Astrocyte (in vitro differentiated cells and primary cell): Measurements from ENCODE around the gene EVI5L. TPM values are rescaled to one million over a fixed set of nuclear protein-coding genes. Genes with fewer than 3 reads are reported as not detected.

Source experiments
- DNase-seq: peaks from one replicate; pipeline ENCODE4 v3.0.0-alpha.2; 2010; ENCODE audit warnings: low read depth
- FAIRE-seq: peaks from 2 replicates; lab custom pipeline; 2011; peaks lifted over from hg19 to GRCh38; lab: Jason Lieb, UNC
- H2AFZ ChIP-seq: 2 replicates; pipeline ENCODE4 v1.6.0; 2012; ENCODE audit warnings: low read depth, low read length, inconsistent platforms
- H3K27ac ChIP-seq: 2 replicates; pipeline ENCODE4 v1.5.1; 2011; ENCODE audit warnings: low read depth, low read length, inconsistent platforms
- H3K27me3 ChIP-seq: 2 replicates; pipeline ENCODE4 v1.6.0; 2011; ENCODE audit warnings: low read length, inconsistent platforms; ENCODE audit not compliant: insufficient read depth
- H3K36me3 ChIP-seq: 2 replicates; pipeline ENCODE4 v1.5.1; 2011; ENCODE audit warnings: low read length, inconsistent platforms; ENCODE audit not compliant: insufficient read depth
- H3K4me1 ChIP-seq: 2 replicates; pipeline ENCODE4 v1.5.1; 2011; ENCODE audit warnings: low read length, inconsistent platforms; ENCODE audit not compliant: insufficient read depth
- H3K4me2 ChIP-seq: 2 replicates; pipeline ENCODE4 v1.6.0; 2012; ENCODE audit warnings: low read length, inconsistent platforms
- H3K4me3 ChIP-seq: 2 replicates; pipeline ENCODE4 v1.5.1; 2011; ENCODE audit warnings: low read depth, mild to moderate bottlenecking, low read length, inconsistent platforms; ENCODE audit not compliant: insufficient read depth
- H3K79me2 ChIP-seq: 2 replicates; pipeline ENCODE4 v1.6.0; 2012; ENCODE audit warnings: mild to moderate bottlenecking, low read length, inconsistent platforms; ENCODE audit not compliant: insufficient read depth
- H3K9ac ChIP-seq: 2 replicates; pipeline ENCODE4 v1.6.0; 2012; ENCODE audit warnings: mild to moderate bottlenecking, low read length, inconsistent platforms
- H3K9me3 ChIP-seq: 2 replicates; pipeline ENCODE4 v1.5.1; 2012; ENCODE audit warnings: low read depth, mild to moderate bottlenecking, low read length, inconsistent platforms; ENCODE audit not compliant: insufficient read depth
- H4K20me1 ChIP-seq: 2 replicates; pipeline ENCODE4 v1.6.0; 2012; ENCODE audit warnings: low read length, inconsistent platforms; ENCODE audit not compliant: insufficient read depth
- H3K27ac Mint-ChIP-seq: one replicate; pipeline ENCODE4 v1.8.0; 2021; ENCODE audit warnings: mild to moderate bottlenecking, mixed read lengths; ENCODE audit not compliant: unreplicated experiment
- H3K27me3 Mint-ChIP-seq: one replicate; pipeline ENCODE4 v1.8.0; 2021; ENCODE audit warnings: low read depth, mixed read lengths; ENCODE audit not compliant: unreplicated experiment
- H3K36me3 Mint-ChIP-seq: one replicate; pipeline ENCODE4 v1.8.0; 2021; ENCODE audit warnings: low read depth, mixed read lengths; ENCODE audit not compliant: unreplicated experiment
- H3K4me1 Mint-ChIP-seq: one replicate; pipeline ENCODE4 v1.8.0; 2021; ENCODE audit warnings: low read depth, mixed read lengths; ENCODE audit not compliant: unreplicated experiment
- H3K4me3 Mint-ChIP-seq: one replicate; pipeline ENCODE4 v1.8.0; 2021; ENCODE audit warnings: mild to moderate bottlenecking, moderate library complexity, mixed read lengths; ENCODE audit not compliant: unreplicated experiment
- H3K9me3 Mint-ChIP-seq: one replicate; pipeline ENCODE4 v1.8.0; 2021; ENCODE audit warnings: mild to moderate bottlenecking, mixed read lengths; ENCODE audit not compliant: unreplicated experiment
- CTCF ChIP-seq: IDR thresholded peaks from 2 replicates; pipeline ENCODE4 v1.5.1; 2011; ENCODE audit warnings: low read depth, mild to moderate bottlenecking, inconsistent platforms, low read length, moderate library complexity; ENCODE audit not compliant: insufficient read depth
- EZH2 ChIP-seq: IDR thresholded peaks from 2 replicates; pipeline ENCODE4 v1.6.1; 2012; ENCODE audit warnings: mild to moderate bottlenecking, low read length, inconsistent platforms; ENCODE audit not compliant: insufficient read depth
- total RNA-seq: library from RNA; stranded (reverse); gene quantifications from 2 replicates; pipeline ENCODE4 v1.2.1, GENCODE V29; 2021

The EVI5L gene
- total RNA-seq, 1 donor from 2014 or later: 22.1 TPM

GRCh38 chr19:7831452-7831851 lies 1.4 kb downstream of the EVI5L start:
- Histone ChIP-seq H4K20me1 (peaks cover 36% of the 10 kb centered on the region), H3K36me3 (no peaks in the 10 kb centered on the region), H3K27me3 (peaks cover 2% of the 10 kb centered on the region), H3K4me3 (no peak overlapping the region), H3K79me2 (peaks cover 15% of the 10 kb centered on the region), H3K9me3 (no peaks in the 10 kb centered on the region), H3K27ac (no peak overlapping the region), H3K4me2 (peak overlapping the region; percentile 84), H3K9ac (peak overlapping the region; percentile 75), H2AFZ (no peak overlapping the region), H3K4me1 (peaks cover 11% of the 10 kb centered on the region)
- Mint-ChIP-seq H3K36me3 (no peaks in the 10 kb centered on the region), H3K4me1 (peaks cover 14% of the 10 kb centered on the region), H3K27me3 (peaks cover 12% of the 10 kb centered on the region), H3K27ac (no peak overlapping the region), H3K9me3 (no peaks in the 10 kb centered on the region), H3K4me3 (peak overlapping the region; percentile 87)
- no peak for FAIRE-seq
- TF ChIP-seq EZH2 (no peak), CTCF (peak; percentile 27)
- peak; percentile 11 for DNase-seq

DNA sequence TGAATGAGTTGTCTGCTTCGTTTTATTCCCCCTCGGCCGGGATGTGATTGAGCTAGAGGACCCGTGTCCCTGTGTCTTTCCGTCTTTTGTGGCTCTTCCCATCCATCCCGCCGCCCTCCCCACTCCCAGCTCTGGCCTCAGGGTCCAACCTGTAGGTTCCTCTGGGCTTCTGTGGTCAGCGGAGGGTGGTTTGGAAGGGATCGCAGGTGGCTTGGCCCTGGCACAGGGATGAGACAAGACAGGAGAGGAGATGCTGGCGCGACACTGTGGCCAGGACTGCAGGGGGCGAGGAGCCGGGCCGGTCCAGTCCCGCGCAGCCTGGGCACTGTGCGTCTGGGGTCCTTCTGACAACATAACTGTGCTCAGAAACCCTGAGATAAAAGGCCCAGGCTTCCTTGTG lies 2.0 kb downstream of the EVI5L start:
- Histone ChIP-seq H3K4me3 (no peak overlapping the region), H3K79me2 (peaks cover 17% of the 10 kb centered on the region), H3K9ac (peak overlapping the region; percentile 75), H3K4me1 (peaks cover 11% of the 10 kb centered on the region), H3K9me3 (no peaks in the 10 kb centered on the region), H3K27me3 (peaks cover 2% of the 10 kb centered on the region), H3K4me2 (peak overlapping the region; percentile 84), H3K36me3 (no peaks in the 10 kb centered on the region), H3K27ac (no peak overlapping the region), H4K20me1 (peaks cover 36% of the 10 kb centered on the region), H2AFZ (no peak overlapping the region)
- H3K9me3 Mint-ChIP-seq: no peaks in the 10 kb centered on the region
- no peak for FAIRE-seq
- H3K27ac Mint-ChIP-seq: no peak overlapping the region
- H3K4me3 Mint-ChIP-seq: peak overlapping the region; percentile 87
- no peaks in the 10 kb centered on the region for H3K36me3 Mint-ChIP-seq
- H3K27me3 Mint-ChIP-seq: peaks cover 12% of the 10 kb centered on the region
- DNase-seq: no peak
- no peak for TF ChIP-seq CTCF
- TF ChIP-seq EZH2: no peak
- peaks cover 14% of the 10 kb centered on the region for H3K4me1 Mint-ChIP-seq

GRCh38 chr19:7832781-7833180 lies 2.8 kb downstream of the EVI5L start:
- H3K4me3 ChIP-seq: no peak overlapping the region
- H4K20me1 ChIP-seq: peaks cover 36% of the 10 kb centered on the region
- no peaks in the 10 kb centered on the region for H3K36me3 ChIP-seq
- Mint-ChIP-seq H3K9me3 (no peaks in the 10 kb centered on the region), H3K4me1 (peaks cover 14% of the 10 kb centered on the region), H3K36me3 (no peaks in the 10 kb centered on the region), H3K27me3 (peaks cover 8% of the 10 kb centered on the region), H3K27ac (peak overlapping the region; percentile 10), H3K4me3 (no peak overlapping the region)
- peaks cover 15% of the 10 kb centered on the region for H3K4me1 ChIP-seq
- H3K4me2 ChIP-seq: peak overlapping the region; percentile 25
- no peaks in the 10 kb centered on the region for H3K9me3 ChIP-seq
- DNase-seq: no peak
- H3K79me2 ChIP-seq: peaks cover 17% of the 10 kb centered on the region
- H2AFZ ChIP-seq: peak overlapping the region; percentile 10
- no peak overlapping the region for H3K9ac ChIP-seq
- TF ChIP-seq EZH2 (no peak), CTCF (no peak)
- no peak overlapping the region for H3K27ac ChIP-seq
- no peak for FAIRE-seq
- H3K27me3 ChIP-seq: no peaks in the 10 kb centered on the region
